SK-N-SH treated with all-trans-retinoic acid at 6 μM for 48 hours (cell line): ENCODE data around the gene LRCH4.

ENCODE experiments used
- ATAC-seq: fragments of 200-7000 bp; cut with Tn5 transposase; 3 replicates; pipeline ENCODE4 v1.9.1; 2020; ENCODE audit warnings: mild to moderate bottlenecking, moderate library complexity
- ARNTL ChIP-seq: fragments of 450-650 bp; formaldehyde crosslinking; IDR thresholded peaks from 2 replicates; pipeline ENCODE4 v1.5.0; 2020; ENCODE audit warnings: low read depth, mild to moderate bottlenecking, moderate library complexity, borderline replicate concordance
- BACH2 ChIP-seq: fragments of 250-450 bp; sonication (Bioruptor Pico); IDR thresholded peaks from 2 replicates; pipeline ENCODE4 v1.9.0; 2021; ENCODE audit warnings: mild to moderate bottlenecking, borderline replicate concordance
- CREB5 ChIP-seq: fragments of 250-450 bp; sonication (Bioruptor Pico); IDR thresholded peaks from 2 replicates; pipeline ENCODE4 v1.5.1; 2020; ENCODE audit warnings: low read depth, mild to moderate bottlenecking, moderate library complexity
- CSDC2 ChIP-seq: fragments of 250-450 bp; sonication (Bioruptor Pico); IDR thresholded peaks from 2 replicates; pipeline ENCODE4 v1.5.0; 2020; ENCODE audit warnings: mild to moderate bottlenecking, moderate library complexity
- ESRRG ChIP-seq: fragments of 250-450 bp; sonication (Bioruptor Pico); IDR thresholded peaks from 2 replicates; pipeline ENCODE4 v1.6.1; 2021; ENCODE audit warnings: mild to moderate bottlenecking
- GLIS3 ChIP-seq: fragments of 250-450 bp; sonication (Bioruptor Pico); IDR thresholded peaks from 2 replicates; pipeline ENCODE4 v1.5.0; 2020; ENCODE audit warnings: mild to moderate bottlenecking, moderate library complexity
- ISL1 ChIP-seq: fragments of 250-450 bp; sonication (Bioruptor Pico); IDR thresholded peaks from 2 replicates; pipeline ENCODE4 v2.1.2; 2022; ENCODE audit warnings: mild to moderate bottlenecking, moderate library complexity
- OSR1 ChIP-seq: fragments of 250-450 bp; sonication (Bioruptor Pico); IDR thresholded peaks from 2 replicates; pipeline ENCODE4 v1.8.0; 2022; ENCODE audit warnings: moderate library complexity, mild to moderate bottlenecking, inconsistent platforms
- PATZ1 ChIP-seq: fragments of 250-450 bp; sonication (Bioruptor Pico); IDR thresholded peaks from 2 replicates; pipeline ENCODE4 v1.8.0; 2020; ENCODE audit warnings: mild to moderate bottlenecking, moderate library complexity, borderline replicate concordance
- POU6F1 ChIP-seq: fragments of 250-450 bp; sonication (Bioruptor Pico); IDR thresholded peaks from 2 replicates; pipeline ENCODE4 v1.8.0; 2021; ENCODE audit warnings: low read depth, mild to moderate bottlenecking, moderate library complexity, borderline replicate concordance
- PPARA ChIP-seq: fragments of 250-450 bp; sonication (Bioruptor Pico); IDR thresholded peaks from 2 replicates; pipeline ENCODE4 v1.5.0; 2020; ENCODE audit warnings: mild to moderate bottlenecking, borderline replicate concordance
- RARB ChIP-seq: fragments of 250-450 bp; sonication (Bioruptor Pico); IDR thresholded peaks from 2 replicates; pipeline ENCODE4 v1.8.0; 2021; ENCODE audit warnings: mild to moderate bottlenecking, moderate library complexity
- SNAI2 ChIP-seq: fragments of 250-450 bp; sonication (Bioruptor Pico); IDR thresholded peaks from 2 replicates; pipeline ENCODE4 v1.5.0; 2020; ENCODE audit warnings: mild to moderate bottlenecking, moderate library complexity
- TCF4 ChIP-seq: fragments of 250-450 bp; sonication (Bioruptor Pico); IDR thresholded peaks from 2 replicates; pipeline ENCODE4 v1.8.0; 2021; ENCODE audit warnings: mild to moderate bottlenecking, moderate library complexity, borderline replicate concordance
- TOX ChIP-seq: fragments of 250-450 bp; sonication (Bioruptor Pico); IDR thresholded peaks from 2 replicates; pipeline ENCODE4 v1.8.0; 2021; ENCODE audit warnings: mild to moderate bottlenecking, moderate library complexity, borderline replicate concordance
- TSHZ2 ChIP-seq: fragments of 250-450 bp; sonication (Bioruptor Pico); IDR thresholded peaks from 2 replicates; pipeline ENCODE4 v1.5.0; 2020; ENCODE audit warnings: mild to moderate bottlenecking, moderate library complexity
- ZC3H10 ChIP-seq: fragments of 250-450 bp; sonication (Bioruptor Pico); IDR thresholded peaks from 2 replicates; pipeline ENCODE4 v1.5.1; 2021; ENCODE audit warnings: mild to moderate bottlenecking, moderate library complexity
- ZFP3 ChIP-seq: fragments of 250-450 bp; sonication (Bioruptor Pico); IDR thresholded peaks from 2 replicates; pipeline ENCODE4 v1.5.0; 2020; ENCODE audit warnings: mild to moderate bottlenecking, moderate library complexity
- ZFP30 ChIP-seq: fragments of 450-650 bp; formaldehyde crosslinking; IDR thresholded peaks from 2 replicates; pipeline ENCODE4 v1.5.0; 2022; ENCODE audit warnings: mild to moderate bottlenecking, moderate library complexity
- ZNF565 ChIP-seq: fragments of 450-650 bp; formaldehyde crosslinking; conservative IDR thresholded peaks from 2 replicates; pipeline ENCODE4 v1.5.0; 2020; ENCODE audit warnings: low read depth, mild to moderate bottlenecking, moderate library complexity
- ZNF70 ChIP-seq: fragments of 450-650 bp; formaldehyde crosslinking; IDR thresholded peaks from 2 replicates; pipeline ENCODE4 v1.5.0; 2020; ENCODE audit warnings: mild to moderate bottlenecking, moderate library complexity
- ZNF8 ChIP-seq: fragments of 450-650 bp; formaldehyde crosslinking; IDR thresholded peaks from 2 replicates; pipeline ENCODE4 v1.5.0; 2020; ENCODE audit warnings: mild to moderate bottlenecking, moderate library complexity

The LRCH4 gene

GRCh38 chr7:100621554-100621953, 35.6 kb upstream of the LRCH4 start (continued):
- TF ChIP-seq POU6F1 (no peak), BACH2 (CRISPR knock-in tag) (no peak), ISL1 (CRISPR knock-in tag) (no peak), ZNF8 (CRISPR knock-in tag) (no peak), ZC3H10 (CRISPR knock-in tag) (no peak), GLIS3 (CRISPR knock-in tag) (no peak), TCF4 (CRISPR knock-in tag) (no peak)

- TF ChIP-seq ZNF565 (CRISPR knock-in tag) (no peak), CSDC2 (CRISPR knock-in tag) (no peak), TSHZ2 (CRISPR knock-in tag) (no peak)
- TF ChIP-seq, all 23 proteins: peak for 0
- ATAC-seq: no peak
These were observed 34.9 kb upstream of the LRCH4 start for GRCh38 chr7:100620804-100621203.

GRCh38 chr7:100620239-100620638, 34.3 kb upstream of the LRCH4 start:
- TF ChIP-seq ZNF8 (CRISPR knock-in tag) (no peak), ZC3H10 (CRISPR knock-in tag) (no peak), TOX (CRISPR knock-in tag) (no peak)
- ATAC-seq: no peak

GRCh38 chr7:100614308-100614861, 28.5 kb upstream of the LRCH4 start:
- TF ChIP-seq ESRRG: no peak
- TF ChIP-seq RARB: no peak
- TF ChIP-seq BACH2 (CRISPR knock-in tag): no peak
- TF ChIP-seq TOX (CRISPR knock-in tag): no peak
- no peak for TF ChIP-seq ARNTL (CRISPR knock-in tag)
- no peak for TF ChIP-seq ZFP30 (CRISPR knock-in tag)
- no peak for TF ChIP-seq PPARA (CRISPR knock-in tag)
- no peak for TF ChIP-seq CREB5 (CRISPR knock-in tag)
- no peak for TF ChIP-seq CSDC2 (CRISPR knock-in tag)
- TF ChIP-seq SNAI2: no peak
- no peak for TF ChIP-seq PATZ1
- no peak for TF ChIP-seq ZC3H10 (CRISPR knock-in tag)
- no peak for TF ChIP-seq OSR1 (CRISPR knock-in tag)
- no peak for TF ChIP-seq ZFP3 (CRISPR knock-in tag)
- no peak for TF ChIP-seq TSHZ2 (CRISPR knock-in tag)
- no peak for TF ChIP-seq ZNF8 (CRISPR knock-in tag)
- no peak for TF ChIP-seq POU6F1
- no peak for TF ChIP-seq ZNF70 (CRISPR knock-in tag)
- no peak for ATAC-seq
